ENCODE data around the gene ZFYVE21.

Gene ZFYVE21

DNA sequence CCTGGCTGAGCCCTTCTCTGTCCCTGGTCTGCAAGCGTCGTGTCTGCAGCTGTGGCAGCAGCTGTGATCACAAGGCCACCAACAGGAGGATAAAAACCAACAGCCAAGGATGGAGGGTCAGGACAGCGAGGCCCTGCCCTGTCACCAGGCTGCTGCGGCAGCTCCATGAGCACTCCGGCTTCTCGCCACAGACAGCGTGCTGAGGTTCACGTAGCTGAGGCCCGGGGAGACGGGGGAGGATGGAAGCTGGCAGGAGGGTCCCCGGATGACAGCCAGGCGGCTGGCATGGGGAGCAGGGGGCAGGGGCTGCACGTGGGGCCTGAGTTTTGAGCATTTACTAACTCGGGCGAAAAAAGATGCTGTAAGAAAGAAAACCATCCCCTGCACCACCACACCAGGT lies 5.8 kb upstream of the ZFYVE21 start:
- peaks cover 47% of the 10 kb centered on the region for H3K36me3 ChIP-seq
- no peak for TF ChIP-seq CTCF (IDR thresholded peaks at IDR 0.05)
- no peaks in the 10 kb centered on the region for H3K27me3 ChIP-seq
- H3K4me1 ChIP-seq (ENCODE audit: control insufficient read depth in 1 of 2, insufficient read depth in 1 of 2, low read depth in 1 of 2, low read length in 1 of 2): peaks cover 4% of the 10 kb centered on the region in 2 experiments
- H3K27ac ChIP-seq: no peak overlapping the region
- H3K9me3 ChIP-seq: no peaks in the 10 kb centered on the region
- no peak overlapping the region for H3K4me3 ChIP-seq (ENCODE audit: low read depth in 1 of 2, low read length in 1 of 2)

- no peak for TF ChIP-seq CTCF (IDR thresholded peaks at IDR 0.05)
- H3K36me3 ChIP-seq: peaks cover 38% of the 10 kb centered on the region
- no peaks in the 10 kb centered on the region for H3K27me3 ChIP-seq
- H3K4me3 ChIP-seq (ENCODE audit: low read depth in 1 of 2, low read length in 1 of 2): no peak overlapping the region
- peaks cover 6 to 9% of the 10 kb centered on the region in 2 experiments for H3K4me1 ChIP-seq (ENCODE audit: control insufficient read depth in 1 of 2, insufficient read depth in 1 of 2, low read depth in 1 of 2, low read length in 1 of 2)
- H3K9me3 ChIP-seq: no peaks in the 10 kb centered on the region
- no peak overlapping the region for H3K27ac ChIP-seq
Measured at GRCh38 chr14:103710771-103711377, 4.7 kb upstream of the ZFYVE21 start.

- no peak overlapping the region for H3K27ac ChIP-seq
- no peak for TF ChIP-seq CTCF (IDR thresholded peaks at IDR 0.05)
Measured at GRCh38 chr14:103711516-103712431, 3.8 kb upstream of the ZFYVE21 start.

DNA sequence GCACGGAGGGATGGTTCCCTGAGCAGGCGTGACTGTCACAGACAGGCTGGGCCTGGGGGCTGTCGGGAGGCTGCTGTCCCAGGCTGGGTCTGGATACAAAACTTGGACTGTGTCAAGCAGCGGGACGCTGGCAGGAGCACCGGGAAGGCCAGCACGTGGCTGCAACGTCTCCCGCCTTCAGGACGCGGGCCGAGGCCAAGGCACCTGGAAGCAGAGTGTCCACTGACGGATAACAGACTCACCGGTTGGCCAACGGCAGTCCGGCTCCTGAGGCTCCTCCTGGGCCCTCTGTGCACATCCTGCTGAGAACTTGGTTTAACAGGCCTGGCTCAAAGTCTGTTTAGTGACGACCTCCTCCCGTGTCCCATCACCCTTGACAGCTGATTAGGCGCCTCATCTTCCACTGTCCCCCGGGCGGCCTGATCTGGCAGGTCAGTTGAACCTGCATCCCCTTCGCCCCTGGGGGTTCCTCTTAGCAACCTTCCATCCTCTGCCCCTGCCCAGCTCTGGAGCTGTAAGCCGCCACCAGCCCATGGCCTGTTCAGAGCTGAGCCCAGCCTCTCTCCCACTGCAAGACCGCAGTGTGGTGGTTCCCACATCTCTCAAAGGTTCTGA lies 2.9 kb upstream of the ZFYVE21 start:
- Histone ChIP-seq H3K27me3 (peaks cover 4% of the 10 kb centered on the region), H3K4me1 (ENCODE audit: control insufficient read depth in 1 of 2, insufficient read depth in 1 of 2, low read depth in 1 of 2, low read length in 1 of 2) (peaks cover 13 to 18% of the 10 kb centered on the region in 2 experiments), H3K4me3 (ENCODE audit: low read depth in 1 of 2, low read length in 1 of 2) (no peak overlapping the region), H3K9me3 (no peaks in the 10 kb centered on the region), H3K36me3 (peaks cover 20% of the 10 kb centered on the region), H3K27ac (no peak overlapping the region)
- TF ChIP-seq CTCF (IDR thresholded peaks at IDR 0.05): no peak

More at GRCh38 chr14:103711516-103712431, 3.8 kb upstream of the ZFYVE21 start:
- Histone ChIP-seq H3K4me3 (ENCODE audit: low read depth in 1 of 2, low read length in 1 of 2) (no peak overlapping the region), H3K9me3 (no peaks in the 10 kb centered on the region), H3K27me3 (peaks cover 4% of the 10 kb centered on the region), H3K4me1 (ENCODE audit: control insufficient read depth in 1 of 2, insufficient read depth in 1 of 2, low read depth in 1 of 2, low read length in 1 of 2) (peaks cover 12 to 16% of the 10 kb centered on the region in 2 experiments), H3K36me3 (peaks cover 29% of the 10 kb centered on the region)

DNA sequence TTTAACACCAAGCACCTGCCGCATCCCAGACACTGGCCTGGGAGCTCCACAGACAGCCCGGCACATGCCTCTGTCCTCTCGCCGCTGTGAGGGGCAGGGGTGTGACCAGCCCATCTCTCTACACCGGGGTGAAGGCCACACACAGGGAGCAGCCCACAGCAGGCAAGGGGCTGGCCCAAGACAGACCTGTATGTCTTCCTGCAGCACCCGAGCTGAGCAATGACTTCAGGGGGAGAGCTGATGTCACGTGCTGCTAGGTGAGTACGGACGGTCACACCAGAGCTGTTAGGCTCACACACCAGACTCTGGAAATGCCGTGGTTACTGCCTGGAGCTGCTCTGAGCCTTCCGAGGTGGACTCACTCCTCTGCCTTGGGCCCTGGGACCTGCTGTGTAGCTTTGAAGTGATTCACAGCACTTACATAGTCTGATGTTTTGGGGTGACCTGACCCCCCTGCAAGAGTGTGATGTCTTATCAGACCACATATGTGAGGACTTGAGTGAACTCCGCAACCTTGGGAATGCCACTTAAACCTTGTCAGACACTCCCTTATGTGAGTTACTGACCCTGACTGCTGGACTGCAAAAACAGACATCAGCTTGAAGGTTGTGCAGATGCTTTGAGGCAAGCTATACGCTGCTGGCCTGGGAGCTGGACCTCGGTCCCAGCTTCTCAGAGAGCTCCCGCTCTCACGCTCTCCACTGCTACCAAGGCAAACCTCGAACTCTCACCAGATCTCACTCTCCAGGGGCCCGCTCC lies 2.1 kb upstream of the ZFYVE21 start:
- no peak for TF ChIP-seq CTCF (IDR thresholded peaks at IDR 0.05)
- Histone ChIP-seq H3K9me3 (no peaks in the 10 kb centered on the region), H3K4me3 (ENCODE audit: low read depth in 1 of 2, low read length in 1 of 2) (no peak overlapping the region), H3K36me3 (peaks cover 12% of the 10 kb centered on the region), H3K27me3 (peaks cover 4% of the 10 kb centered on the region), H3K4me1 (ENCODE audit: control insufficient read depth in 1 of 2, insufficient read depth in 1 of 2, low read depth in 1 of 2, low read length in 1 of 2) (peaks cover 13 to 18% of the 10 kb centered on the region in 2 experiments), H3K27ac (no peak overlapping the region)
